NCI-H2107 treated with DMSO at 0.1 percent for 48 hours (cell line): ENCODE data around the gene NSUN4.
"Not testable (repeated sequence)": the region's sequence is repeated elsewhere in the genome, so short reads cannot be mapped to it uniquely, and the experiment has no call there.

Source experiments
- DNase-seq: peaks from one replicate; lab custom pipeline; 2025; ENCODE audit not compliant: unreplicated experiment; lab: John Stamatoyannopoulos, UW

Gene NSUN4

DNA sequence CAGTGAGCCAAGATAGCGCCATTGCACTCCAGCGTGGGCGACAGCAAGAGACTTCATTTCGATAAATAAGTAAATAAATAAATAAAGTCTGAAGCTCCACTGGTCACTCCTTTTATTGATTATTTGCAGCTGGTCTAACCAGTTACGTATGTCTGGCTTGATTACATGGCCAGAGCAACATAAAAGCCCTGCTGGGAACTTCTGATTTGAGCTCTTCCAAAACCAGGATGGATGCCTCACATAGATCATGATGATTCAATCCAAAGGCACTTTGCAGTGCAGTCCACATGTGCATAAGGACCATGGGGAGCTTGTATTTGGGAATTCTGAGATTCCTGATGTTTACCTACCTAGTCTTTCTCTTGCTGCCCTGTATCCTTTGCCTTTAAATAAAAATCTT, 24.0 kb downstream of the NSUN4 start:
- no peak for DNase-seq

DNA sequence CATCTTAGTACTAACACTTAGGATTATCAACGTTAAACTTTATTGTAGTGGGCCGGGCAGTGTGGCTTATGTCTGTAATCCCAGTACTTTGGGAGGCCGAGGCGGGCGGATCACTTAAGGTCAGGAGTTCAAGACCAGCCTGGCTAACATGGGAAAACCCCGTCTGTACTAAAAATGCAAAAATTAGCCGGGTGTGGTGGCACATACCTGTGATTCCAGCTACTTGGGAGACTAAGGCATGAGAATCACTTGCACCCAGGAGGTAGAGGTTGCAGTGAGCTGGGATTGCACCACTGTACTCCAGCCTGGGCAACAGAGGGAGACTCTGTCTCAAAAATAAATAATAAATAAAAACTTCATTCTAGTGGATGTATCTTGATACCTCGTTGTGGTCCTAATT, 25.2 kb downstream of the NSUN4 start:
- DNase-seq, result not testable (repeated sequence)

DNA sequence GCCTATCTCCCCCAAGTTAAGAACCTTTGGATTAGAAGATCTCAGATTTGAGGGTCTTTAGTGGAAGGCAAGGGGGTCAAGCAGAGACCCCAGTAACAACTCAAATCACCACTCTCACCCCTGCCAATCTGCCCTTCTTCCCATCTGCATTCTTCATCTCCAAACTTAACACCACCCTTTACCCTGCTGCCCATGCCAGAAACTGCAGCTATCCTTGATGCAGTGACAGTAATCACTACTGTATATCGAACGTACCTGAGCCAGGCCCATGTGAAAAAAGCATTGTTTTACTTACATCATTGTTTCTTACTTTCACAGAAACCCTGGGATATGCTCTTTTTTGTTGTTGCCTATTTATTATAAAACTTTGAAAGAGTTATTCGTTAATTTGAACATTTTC, 26.5 kb downstream of the NSUN4 start:
- no peak for DNase-seq

DNA sequence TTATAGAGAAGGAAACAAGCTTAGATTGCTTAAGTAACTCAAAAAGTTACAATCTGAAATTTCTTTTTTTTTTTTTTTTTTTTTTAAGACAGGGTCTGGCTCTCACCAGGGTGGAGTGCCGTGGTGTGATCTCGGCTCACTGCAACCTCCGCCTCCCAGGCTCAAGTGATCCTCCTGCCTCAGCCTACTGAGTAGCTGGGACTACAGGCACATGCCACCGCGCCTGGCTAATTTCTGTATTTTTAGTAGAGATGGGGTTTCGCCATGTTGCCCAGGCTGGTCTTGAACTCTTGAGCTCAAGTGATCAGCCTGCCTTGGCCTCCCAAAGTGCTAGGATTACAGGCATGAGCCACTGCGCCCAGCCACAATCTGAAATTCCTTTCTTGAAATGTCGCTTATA, 27.1 kb downstream of the NSUN4 start:
- DNase-seq, result not testable (repeated sequence)

DNA sequence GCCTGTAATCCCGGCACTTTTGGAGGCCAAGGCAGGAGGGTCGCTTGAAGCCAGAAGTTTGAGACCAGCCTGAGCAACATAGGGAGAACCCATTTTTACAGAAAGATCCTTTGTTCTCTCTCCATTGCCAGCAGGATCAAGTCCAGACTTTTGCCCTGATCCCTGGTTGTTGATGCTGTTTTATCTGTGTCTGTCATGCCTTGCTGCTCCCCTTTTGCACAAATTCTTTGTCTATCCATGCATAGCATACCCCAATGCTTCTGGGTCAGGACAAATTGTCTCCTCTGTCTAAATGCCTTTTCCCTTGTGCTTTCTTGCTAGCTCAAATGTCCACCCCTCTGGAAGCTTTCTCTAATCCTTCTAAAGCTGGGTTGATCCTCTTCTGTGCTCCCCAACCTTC, 28.2 kb downstream of the NSUN4 start:
- no peak for DNase-seq

DNA sequence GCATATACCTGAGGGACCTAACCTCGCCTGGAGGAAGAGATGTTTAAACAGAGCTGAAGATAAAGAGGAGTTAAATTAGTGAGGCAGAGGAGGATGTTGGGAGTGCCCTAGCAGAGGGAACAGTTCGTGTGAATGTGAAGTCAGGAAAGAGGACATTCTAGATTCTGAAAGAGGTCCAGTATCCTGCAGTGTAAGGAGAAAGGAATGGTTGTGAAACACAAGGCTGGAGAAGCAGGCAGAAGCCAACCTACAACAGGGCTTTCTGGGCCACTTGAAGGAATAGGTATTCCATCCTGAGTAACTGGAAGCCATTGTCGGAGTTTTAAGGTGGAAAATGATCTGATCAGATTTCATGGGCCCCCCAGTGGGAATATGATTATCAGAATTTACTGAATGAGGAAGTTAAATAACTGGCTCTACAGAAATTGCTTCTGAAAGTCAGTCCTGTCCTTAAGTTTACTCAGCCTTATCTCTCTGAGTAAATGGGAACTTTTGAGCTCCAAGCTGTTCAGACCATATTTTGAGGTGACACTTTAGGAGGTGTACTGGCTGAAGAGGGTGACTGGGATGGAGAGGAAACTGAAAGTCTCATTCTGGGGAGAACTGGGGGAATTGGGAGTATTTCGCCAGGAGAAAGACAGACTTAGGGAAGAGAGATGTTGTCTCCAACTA, 29.1 kb downstream of the NSUN4 start:
- no peak for DNase-seq

DNA sequence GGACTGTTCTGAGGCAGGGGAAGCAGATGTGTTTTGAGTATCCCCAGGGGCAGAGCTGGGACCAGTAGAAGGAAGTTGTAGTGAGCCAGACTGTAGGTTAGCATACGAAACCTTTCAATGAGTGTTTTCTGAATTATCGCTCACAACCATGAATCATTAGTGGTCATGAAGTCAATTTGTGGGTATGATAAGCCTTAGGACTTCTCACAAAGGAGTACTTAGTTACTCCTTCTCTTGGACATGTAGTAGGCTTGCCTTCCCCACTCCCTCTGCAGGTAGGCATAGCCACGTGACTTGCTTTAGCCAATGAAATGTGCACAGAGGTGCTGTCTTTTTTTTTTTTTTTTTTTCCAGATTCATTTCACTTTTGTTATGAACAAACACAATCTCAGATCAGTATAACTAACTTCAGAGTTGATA, 29.6 kb downstream of the NSUN4 start:
- DNase-seq, result no peak

DNA sequence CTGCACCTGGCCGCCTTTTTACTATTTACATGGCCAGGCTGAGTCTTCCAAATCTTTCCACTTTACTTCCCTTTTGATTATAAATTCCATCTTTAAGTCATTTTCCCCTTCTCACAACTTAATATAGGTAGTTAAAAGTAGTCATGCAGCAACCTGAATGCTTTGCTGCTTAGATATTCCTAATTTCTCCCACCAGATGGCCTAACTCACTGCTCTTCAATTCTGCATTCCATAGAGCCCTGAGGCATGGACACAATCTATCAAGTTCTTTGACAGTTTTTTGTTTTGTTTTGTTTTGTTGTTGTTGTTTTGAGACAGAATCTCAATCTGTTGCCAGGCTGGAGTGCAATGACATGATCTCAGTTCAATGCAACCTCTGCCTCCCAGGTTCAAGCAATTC, 31.8 kb downstream of the NSUN4 start:
- no peak for DNase-seq

DNA sequence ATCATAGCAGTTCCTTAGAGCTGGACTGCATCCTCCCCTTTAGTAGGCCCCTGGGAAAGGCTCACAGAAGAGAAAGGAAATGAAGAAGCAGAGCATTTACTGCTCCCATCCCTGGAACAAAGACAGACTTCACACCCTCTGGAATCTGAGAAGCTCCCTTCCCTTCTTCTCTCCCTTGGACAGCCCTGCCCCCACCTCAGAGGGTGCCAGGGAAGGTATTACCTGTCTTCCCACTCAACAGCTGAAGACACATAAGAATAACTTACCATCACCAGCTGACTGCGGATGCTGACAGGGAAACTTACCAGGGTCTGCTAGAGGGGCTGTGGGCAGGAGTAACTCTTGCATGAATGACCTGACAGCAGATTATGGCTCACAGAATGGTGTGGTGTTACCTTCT, 39.4 kb downstream of the NSUN4 start:
- DNase-seq, result no peak

DNA sequence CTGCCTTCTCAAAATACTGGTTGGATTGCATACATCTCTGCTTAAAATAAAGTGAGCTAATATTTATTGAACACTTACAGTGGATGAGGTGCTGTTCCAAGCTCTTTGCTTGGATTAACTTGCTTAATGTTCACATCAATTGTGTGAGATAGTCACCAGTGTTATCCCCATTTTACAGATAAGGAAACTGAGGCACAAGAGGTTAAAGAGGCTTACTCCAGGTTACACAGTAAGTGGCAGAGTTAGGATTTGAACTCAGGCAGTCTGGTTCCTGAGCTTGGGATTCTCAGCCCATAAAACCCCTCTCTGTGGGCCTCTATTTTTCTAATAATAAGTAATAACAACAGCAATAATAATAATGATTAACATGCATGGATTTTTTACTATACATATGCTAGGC, 39.9 kb downstream of the NSUN4 start:
- DNase-seq, result no peak

DNA sequence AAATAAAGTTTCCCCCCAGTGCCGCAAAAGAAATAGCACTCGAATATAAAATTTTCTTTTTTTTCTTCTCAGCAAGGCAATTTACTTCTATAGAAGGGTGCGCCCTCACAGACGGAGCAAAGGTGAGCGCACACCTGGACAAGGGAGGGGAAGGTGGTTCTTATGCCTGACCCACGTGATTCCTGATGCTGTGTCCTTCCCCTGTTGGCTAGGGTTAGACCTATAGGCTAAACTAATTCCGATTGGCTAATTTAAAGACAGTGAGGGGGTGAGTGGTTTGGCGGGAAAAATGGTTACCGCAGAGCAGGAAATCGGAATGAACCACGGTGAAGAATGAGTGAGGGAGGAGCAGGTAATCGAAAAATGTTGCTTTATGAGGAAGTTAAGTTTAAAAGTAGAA, 52.9 kb downstream of the NSUN4 start:
- DNase-seq, result no peak

DNA sequence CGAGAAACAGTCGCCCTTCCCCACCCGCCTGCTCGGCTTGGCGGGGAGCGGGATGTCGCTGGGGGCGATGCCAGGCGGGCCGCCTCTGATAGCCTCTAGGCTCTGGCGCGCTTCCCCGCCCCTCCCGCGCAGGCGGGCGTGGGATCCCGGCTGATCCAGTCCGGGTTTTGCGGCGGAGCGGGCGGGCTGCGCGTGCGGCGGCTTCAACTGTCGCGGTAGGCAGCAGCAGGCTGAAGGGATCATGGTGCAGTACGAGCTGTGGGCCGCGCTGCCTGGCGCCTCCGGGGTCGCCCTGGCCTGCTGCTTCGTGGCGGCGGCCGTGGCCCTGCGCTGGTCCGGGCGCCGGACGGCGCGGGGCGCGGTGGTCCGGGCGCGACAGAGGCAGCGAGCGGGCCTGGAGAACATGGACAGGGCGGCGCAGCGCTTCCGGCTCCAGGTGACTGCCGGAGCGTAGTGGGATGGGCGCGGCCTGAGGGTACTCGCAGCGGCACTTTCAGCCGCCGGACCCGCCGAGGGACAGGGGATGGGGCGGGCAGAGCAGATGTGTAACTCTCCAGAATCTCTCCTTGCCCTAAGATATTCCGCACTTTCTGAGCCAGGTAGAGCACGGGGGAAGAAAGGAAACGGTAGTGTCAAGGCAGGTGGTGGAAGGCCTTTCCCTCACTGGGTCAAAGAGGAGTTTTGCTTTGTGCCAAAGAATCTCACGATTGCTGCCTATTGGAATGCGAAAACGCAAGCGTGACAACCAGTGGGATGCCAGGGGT, 53.7 kb downstream of the NSUN4 start, which contains the start of gene FAAH:
Gene FAAH (plus strand): TSS at position 210 of the 764 bp plus-strand sequence. CDS start 32 bp downstream, at position 242.
- DNase-seq, result no peak

DNA sequence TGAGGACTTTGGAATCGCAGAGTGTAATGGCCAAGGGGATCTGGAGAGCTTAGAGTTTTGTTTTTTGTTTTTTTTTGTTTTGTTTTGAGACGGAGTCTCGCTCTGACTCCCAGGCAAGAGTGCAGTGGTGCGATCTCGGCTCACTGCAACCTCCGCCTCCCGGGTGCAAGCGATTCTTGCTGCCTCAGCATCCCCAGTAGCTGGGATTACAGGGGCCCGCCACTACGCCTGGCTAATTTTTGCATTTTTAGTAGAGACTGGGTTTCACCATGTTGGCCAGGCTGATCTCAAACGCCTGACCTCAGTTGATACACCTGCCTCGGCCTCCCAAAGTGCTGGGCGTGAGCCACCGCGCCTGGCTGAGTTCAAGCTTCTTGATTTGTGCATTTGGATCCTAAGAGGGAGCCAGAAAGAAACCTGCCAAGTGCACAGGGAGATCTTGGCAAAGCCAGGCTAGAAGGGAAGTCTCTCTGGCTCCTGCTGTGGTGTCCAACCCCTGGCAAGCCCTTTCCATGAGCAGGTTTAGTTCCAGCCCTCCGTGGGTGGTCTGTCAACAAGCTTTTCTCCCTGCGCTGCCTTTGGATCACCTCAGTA, 54.4 kb downstream of the NSUN4 start:
- DNase-seq, result no peak

DNA sequence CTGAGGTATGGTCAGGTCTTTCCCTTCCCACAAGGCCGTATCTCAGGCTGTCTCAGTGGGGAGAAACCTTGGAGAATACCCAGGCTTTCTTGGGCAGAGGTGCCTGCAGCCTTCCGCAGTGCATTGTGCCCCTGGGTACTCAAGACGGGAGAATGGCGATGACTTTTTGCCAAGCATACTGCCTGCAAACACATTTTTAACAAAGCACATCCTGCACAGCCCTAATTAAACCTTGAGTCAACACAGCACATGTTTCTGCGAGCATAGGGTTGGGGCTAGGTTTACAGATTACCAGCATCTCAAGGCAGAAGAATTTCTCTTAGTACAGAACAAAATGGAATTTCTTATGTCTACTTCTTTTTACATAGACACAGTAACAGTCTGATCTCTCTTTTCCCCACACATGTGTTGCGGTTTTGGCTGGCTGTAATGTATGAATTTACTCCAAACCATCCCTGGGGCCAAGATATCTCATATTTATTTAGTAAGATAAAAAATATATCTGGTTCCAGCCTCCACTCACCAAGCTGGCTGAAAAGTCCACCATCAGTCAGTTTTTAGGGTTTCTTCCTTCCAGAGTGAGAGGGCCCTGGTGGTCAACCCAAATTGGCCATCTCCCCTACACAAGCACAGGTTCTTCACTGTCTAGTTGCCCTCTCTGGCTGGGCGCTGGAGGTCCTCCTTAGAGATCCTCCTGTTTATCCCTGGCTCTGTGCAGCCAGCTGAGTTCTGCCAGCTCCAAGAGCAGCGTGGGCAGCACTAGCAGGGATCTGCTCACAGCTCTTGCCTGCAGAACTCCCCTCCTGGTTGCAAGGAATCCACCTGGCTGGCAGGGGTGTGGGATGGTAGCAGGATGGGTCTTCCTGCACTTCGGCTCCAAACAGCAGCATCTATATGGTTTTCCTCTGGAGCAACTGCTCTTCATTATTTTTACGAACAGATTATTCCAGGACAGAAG, 56.1 kb downstream of the NSUN4 start:
- DNase-seq, result no peak

DNA sequence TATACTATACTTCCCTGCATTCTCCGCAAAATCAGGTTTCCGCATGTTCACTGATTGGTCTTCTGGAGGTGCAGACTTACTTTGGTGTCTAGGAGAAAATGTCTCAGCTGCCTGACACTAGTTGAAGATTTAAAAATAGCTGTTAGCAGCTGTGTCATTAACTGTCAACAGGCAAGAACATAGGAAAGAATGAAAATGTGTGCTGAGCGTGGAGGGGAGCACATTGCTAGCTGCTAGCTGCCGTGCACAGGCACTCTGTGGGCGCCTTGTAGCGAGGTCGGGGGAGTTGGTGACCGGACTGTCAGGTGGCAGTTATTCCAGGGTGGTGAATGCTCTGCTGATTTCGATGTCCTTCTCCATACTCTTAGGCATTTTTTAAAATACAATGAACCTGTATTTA, 58.7 kb downstream of the NSUN4 start:
- no peak for DNase-seq

DNA sequence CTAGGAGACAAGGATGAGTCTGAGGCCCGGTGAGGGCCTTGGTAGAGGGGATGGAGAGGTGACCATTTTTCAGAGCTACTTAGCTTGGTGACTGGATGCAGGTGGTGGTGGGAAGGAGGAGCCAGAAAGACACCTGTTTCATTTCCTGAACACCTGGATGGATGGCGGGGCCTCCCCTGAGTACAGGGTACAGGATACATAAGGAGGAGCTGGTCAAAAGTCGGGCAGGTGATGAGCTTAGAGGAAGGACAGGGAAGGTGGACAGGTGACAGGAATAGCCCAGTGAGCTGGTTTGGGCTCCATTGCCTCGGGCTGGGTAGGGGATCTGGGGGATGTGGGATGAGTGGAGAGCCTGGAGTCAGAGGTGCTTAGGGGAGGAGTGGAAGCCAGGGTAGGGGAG, 59.8 kb downstream of the NSUN4 start:
- no peak for DNase-seq

DNA sequence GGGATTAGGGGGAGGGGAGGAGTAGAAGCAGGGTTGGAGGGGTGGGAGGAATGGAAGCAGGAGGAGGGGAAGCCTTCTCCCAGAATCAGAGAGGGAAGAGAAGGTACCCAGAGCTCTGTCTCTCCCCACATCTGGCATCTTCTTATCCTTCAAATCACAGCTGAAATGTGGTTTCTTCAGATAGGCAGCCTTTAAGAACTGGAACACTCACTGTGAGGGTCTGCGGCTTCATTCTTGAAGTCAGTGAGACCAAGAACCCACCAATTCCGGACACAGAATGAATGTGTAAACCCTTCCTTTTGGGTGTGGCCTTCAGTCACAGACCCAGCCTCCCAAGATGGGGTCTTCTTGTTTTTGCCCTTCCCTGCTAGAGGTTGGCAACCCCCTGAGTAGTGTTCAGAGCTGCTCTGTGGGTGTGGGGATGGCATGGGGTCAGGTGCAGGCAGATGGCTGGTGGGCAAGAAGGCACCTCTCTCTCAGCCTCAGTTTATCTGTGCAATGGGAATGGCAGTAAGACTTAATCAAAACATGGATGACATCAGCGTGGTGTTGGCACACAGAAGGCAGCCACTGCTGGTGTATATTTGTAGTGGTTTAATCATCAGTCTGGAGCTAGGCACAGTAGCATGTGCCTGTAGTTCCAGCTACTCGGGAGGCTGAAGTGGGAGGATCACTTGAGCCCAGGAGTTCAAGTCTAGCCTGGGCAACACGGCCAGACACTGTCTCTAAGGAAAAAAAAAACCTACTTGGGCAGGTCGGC, 60.7 kb downstream of the NSUN4 start:
- DNase-seq, result no peak

DNA sequence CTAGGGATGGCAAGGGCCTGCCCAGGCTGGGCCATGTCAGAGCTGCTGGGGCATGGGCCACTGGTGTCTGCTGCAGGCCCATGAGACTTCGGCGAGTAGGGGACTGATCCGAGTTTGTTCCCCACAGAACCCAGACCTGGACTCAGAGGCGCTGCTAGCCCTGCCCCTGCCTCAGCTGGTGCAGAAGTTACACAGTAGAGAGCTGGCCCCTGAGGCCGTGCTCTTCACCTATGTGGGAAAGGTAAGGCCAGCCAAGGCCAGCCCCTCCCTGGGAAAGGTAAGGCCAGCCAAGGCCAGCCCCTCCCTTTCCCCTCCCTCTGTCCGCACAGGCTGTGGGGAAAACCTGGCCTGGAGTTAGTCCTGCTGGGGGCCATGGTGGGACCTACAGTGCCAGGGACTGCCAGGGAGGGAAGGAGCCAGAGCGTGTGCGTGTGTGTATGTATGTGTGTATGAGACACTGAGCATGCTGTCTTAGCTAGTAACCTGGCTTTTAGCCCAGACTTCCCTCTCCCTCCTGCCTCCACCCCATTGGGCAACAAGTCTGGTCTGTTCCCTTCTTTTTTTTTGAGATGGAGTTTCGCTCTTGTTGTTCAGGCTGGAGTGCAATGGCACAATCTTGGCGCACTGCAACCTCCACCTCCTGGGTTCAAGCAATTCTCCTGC, 61.5 kb downstream of the NSUN4 start:
- DNase-seq, result peak; percentile 52

DNA sequence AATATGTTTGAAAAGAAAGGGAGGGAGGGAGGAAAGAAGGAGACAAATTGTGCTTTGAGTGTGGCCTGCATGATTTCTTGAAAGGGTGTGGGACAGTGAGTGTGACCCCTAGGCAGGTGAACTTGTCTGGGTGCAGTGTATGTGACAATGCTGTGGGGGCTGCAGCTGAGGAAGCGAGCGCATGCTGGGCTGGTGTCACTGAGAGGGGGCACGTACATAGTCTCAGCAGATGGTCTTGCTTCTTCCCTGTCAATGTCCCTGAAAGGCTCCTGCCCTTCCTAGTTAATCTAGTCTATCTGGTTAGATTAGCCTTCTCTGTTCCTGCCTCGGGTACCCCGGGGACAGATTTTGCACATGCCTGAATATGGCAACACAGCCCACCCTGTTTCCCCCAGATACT, 63.3 kb downstream of the NSUN4 start:
- DNase-seq, result no peak
